PFSK-1 (cell line): ENCODE measurements around the gene IPO5.

Experiments
- FOXP2 ChIP-seq: optimal IDR thresholded peaks from 2 replicates; pipeline ENCODE3; 2011; ENCODE audit warnings: borderline replicate concordance, control low read depth, inconsistent platforms; ENCODE audit not compliant: insufficient read depth; ENCODE audit errors: extremely low read length, extremely low read depth
- POLR2AphosphoS5 ChIP-seq: IDR thresholded peaks from 2 replicates; pipeline ENCODE4 v1.6.1; 2012; ENCODE audit warnings: low read depth, mild to moderate bottlenecking, control low read depth, low read length, moderate library complexity
- REST ChIP-seq, 2 experiments: IDR thresholded peaks; 2 replicates each; pipeline versions ENCODE4 v1.6.1 to v1.8.0; 2011 to 2012; ENCODE audit warnings: low read depth in 2 of 2, low read length in 2 of 2, control low read depth in 1 of 2, inconsistent platforms in 1 of 2, mild to moderate bottlenecking in 1 of 2, moderate library complexity in 1 of 2; ENCODE audit not compliant: insufficient read depth in 1 of 2
- SIN3A ChIP-seq: IDR thresholded peaks from 2 replicates; pipeline ENCODE4 v1.6.1; 2012; ENCODE audit warnings: mild to moderate bottlenecking, low read length, moderate library complexity, borderline replicate concordance; ENCODE audit not compliant: insufficient read depth
- TAF1 ChIP-seq: IDR thresholded peaks from 2 replicates; pipeline ENCODE4 v1.6.1; 2012; ENCODE audit warnings: low read length, control low read depth, borderline replicate concordance; ENCODE audit not compliant: insufficient read depth

The IPO5 gene

GRCh38 chr13:98035373-98035772 is 81.9 kb downstream of the IPO5 start:
- TF ChIP-seq TAF1: no peak

- no peak for TF ChIP-seq POLR2AphosphoS5
- no peak for TF ChIP-seq FOXP2
Measured at GRCh38 chr13:98039261-98039660, 85.8 kb downstream of the IPO5 start.

GRCh38 chr13:98039964-98040363 is 86.5 kb downstream of the IPO5 start:
- TF ChIP-seq POLR2AphosphoS5 (no peak), SIN3A (no peak), FOXP2 (no peak), REST (IDR thresholded peaks at IDR 0.05; ENCODE audit: insufficient read depth in 1 of 2, low read depth in 2 of 2, low read length in 2 of 2) (no peak), TAF1 (no peak)

GRCh38 chr13:98041081-98041820 is 87.8 kb downstream of the IPO5 start:
- TF ChIP-seq TAF1 (no peak), SIN3A (no peak), REST (IDR thresholded peaks at IDR 0.05; ENCODE audit: insufficient read depth in 1 of 2, low read depth in 2 of 2, low read length in 2 of 2) (no peak), POLR2AphosphoS5 (no peak), FOXP2 (no peak)

GRCh38 chr13:98044301-98044700 is 90.8 kb downstream of the IPO5 start:
- no peak for TF ChIP-seq REST (IDR thresholded peaks at IDR 0.05; ENCODE audit: insufficient read depth in 1 of 2, low read depth in 2 of 2, low read length in 2 of 2)
- TF ChIP-seq FOXP2: no peak
- no peak for TF ChIP-seq TAF1
- TF ChIP-seq POLR2AphosphoS5: no peak
- no peak for TF ChIP-seq SIN3A

GRCh38 chr13:98048265-98048664 is 94.8 kb downstream of the IPO5 start:
- TF ChIP-seq FOXP2: no peak

GRCh38 chr13:98050041-98050466 is 96.6 kb downstream of the IPO5 start:
- TF ChIP-seq POLR2AphosphoS5 (no peak), FOXP2 (no peak), TAF1 (no peak), REST (IDR thresholded peaks at IDR 0.05; ENCODE audit: insufficient read depth in 1 of 2, low read depth in 2 of 2, low read length in 2 of 2) (no peak), SIN3A (no peak)
